H1 (cell line): Measurements from ENCODE around the gene C1QTNF7. TPM values are rescaled to one million over a fixed set of nuclear protein-coding genes. Genes with fewer than 3 reads are reported as not detected.

Experiments
- CTCF ChIA-PET: fragments of 300-600 bp; sonication (Branson Sonifier 250); formaldehyde crosslinking; loops from one replicate; lab custom pipeline; 2021; ENCODE audit not compliant: partially characterized antibody; lab: Charles Lee
- POLR2A ChIA-PET: fragments of 300-600 bp; sonication (Branson Sonifier 250); formaldehyde crosslinking; loops from one replicate; lab custom pipeline; 2021; ENCODE audit warnings: inconsistent platforms; ENCODE audit not compliant: partially characterized antibody; lab: Charles Lee
- DNase-seq, 2 experiments: peaks; one replicate each; pipeline versions ENCODE4 v3.0.0 to v3.0.0-alpha.2; 2010 to 2022; ENCODE audit warnings: low spot score in 2 of 2, low read depth in 1 of 2, mixed read lengths in 1 of 2
- FAIRE-seq: peaks from 2 replicates; lab custom pipeline; 2011; peaks lifted over from hg19 to GRCh38; lab: Jason Lieb, UNC
- H2AFZ ChIP-seq: 2 replicates; pipeline ENCODE4 v1.8.1; 2012; ENCODE audit warnings: low read length, inconsistent platforms
- H2AK5ac ChIP-seq: 2 replicates; pipeline ENCODE4 v1.6.1; 2013; ENCODE audit warnings: low read depth, low read length
- H2BK120ac ChIP-seq: replicated peaks from 2 replicates; pipeline ENCODE3; 2013; ENCODE audit warnings: low read depth, low read length, inconsistent platforms
- H2BK12ac ChIP-seq: 2 replicates; pipeline ENCODE4 v1.6.1; 2013; ENCODE audit warnings: low read depth, low read length
- H2BK15ac ChIP-seq: 2 replicates; pipeline ENCODE4 v1.6.1; 2013; ENCODE audit warnings: low read length
- H2BK20ac ChIP-seq: 2 replicates; pipeline ENCODE4 v1.6.1; 2013; ENCODE audit warnings: low read length
- H2BK5ac ChIP-seq: 2 replicates; pipeline ENCODE4 v1.6.1; 2013; ENCODE audit warnings: low read depth, low read length
- H3K14ac ChIP-seq: 2 replicates; pipeline ENCODE4 v1.6.1; 2013; ENCODE audit warnings: inconsistent platforms; ENCODE audit not compliant: insufficient read length
- H3K18ac ChIP-seq: 2 replicates; pipeline ENCODE4 v1.6.1; 2013; ENCODE audit warnings: low read length; ENCODE audit errors: extremely low read depth
- H3K23ac ChIP-seq: 2 replicates; pipeline ENCODE4 v1.6.1; 2013; ENCODE audit warnings: inconsistent platforms; ENCODE audit not compliant: insufficient read length
- H3K23me2 ChIP-seq: 2 replicates; pipeline ENCODE4 v1.6.1; 2013; ENCODE audit warnings: low read depth, low read length
- H3K27ac ChIP-seq: 2 replicates; pipeline ENCODE4 v1.6.1; 2011; ENCODE audit warnings: low read depth, low read length, inconsistent platforms
- H3K27me3 ChIP-seq, 4 experiments: replicated peaks in 1 of 4; 1 replicate in 1 of 4; 2 replicates in 3 of 4; pipeline versions ENCODE4 v1.6.1 to v1.8.1; 2011 to 2013; ENCODE audit warnings: low read length in 3 of 4, mild to moderate bottlenecking in 3 of 4, inconsistent platforms in 2 of 4, mixed read lengths in 2 of 4, moderate library complexity in 1 of 4; ENCODE audit not compliant: control insufficient read depth in 3 of 4, insufficient read depth in 3 of 4; ENCODE audit errors: extremely low read depth in 1 of 4
- H3K36me3 ChIP-seq, 4 experiments: 2 replicates each; pipeline versions ENCODE4 v1.6.1 to v1.8.1; 2011 to 2013; ENCODE audit warnings: mild to moderate bottlenecking in 4 of 4, low read length in 3 of 4, moderate library complexity in 2 of 4, control low read depth in 1 of 4, inconsistent platforms in 1 of 4; ENCODE audit not compliant: insufficient read depth in 4 of 4, control insufficient read depth in 2 of 4
- H3K4ac ChIP-seq: replicated peaks from 2 replicates; pipeline ENCODE3; 2013; ENCODE audit warnings: low read length, low read depth, mixed read lengths, inconsistent platforms; ENCODE audit not compliant: insufficient read length
- H3K4me1 ChIP-seq, 4 experiments: replicated peaks in 1 of 4; 1 replicate in 1 of 4; 2 replicates in 3 of 4; pipeline versions ENCODE4 v1.6.1 to v1.8.1; 2011 to 2013; ENCODE audit warnings: low read length in 3 of 4, inconsistent platforms in 2 of 4, mixed read lengths in 1 of 4; ENCODE audit not compliant: insufficient read depth in 4 of 4, control insufficient read depth in 3 of 4
- H3K4me2 ChIP-seq, 2 experiments: 2 replicates each; pipeline versions ENCODE4 v1.6.1 to v1.8.1; 2011 to 2013; ENCODE audit warnings: low read depth in 2 of 2, low read length in 2 of 2, control low read depth in 1 of 2, inconsistent platforms in 1 of 2, mild to moderate bottlenecking in 1 of 2; ENCODE audit not compliant: insufficient read depth in 1 of 2
- H3K4me3 ChIP-seq, 4 experiments: fragments of 200-600, 300-600 bp in 1 of 4; sonication (generic), shearing (Covaris generic), sonication (Bioruptor Twin) in 1 of 4; 2 replicates each; pipeline versions ENCODE4 v1.5.1 to v1.8.1; 2011 to 2016; ENCODE audit warnings: low read length in 4 of 4, low read depth in 3 of 4, control low read depth in 2 of 4, inconsistent platforms in 2 of 4, mild to moderate bottlenecking in 2 of 4, mixed read lengths in 1 of 4, moderate library complexity in 1 of 4; ENCODE audit not compliant: insufficient read depth in 2 of 4; ENCODE audit errors: extremely low read depth in 1 of 4
- H3K56ac ChIP-seq: replicated peaks from 2 replicates; pipeline ENCODE3; 2013; ENCODE audit warnings: low read depth, mild to moderate bottlenecking, mixed read lengths, low read length, inconsistent platforms; ENCODE audit not compliant: insufficient read length
- H3K79me1 ChIP-seq: 2 replicates; pipeline ENCODE4 v1.6.1; 2013; ENCODE audit warnings: low read depth, low read length, control low read depth
- H3K79me2 ChIP-seq, 2 experiments: 2 replicates each; pipeline versions ENCODE4 v1.6.1 to v1.8.1; 2012 to 2013; ENCODE audit warnings: low read length in 2 of 2, mild to moderate bottlenecking in 2 of 2, inconsistent platforms in 1 of 2; ENCODE audit not compliant: insufficient read depth in 2 of 2, control insufficient read depth in 1 of 2
- H3K9ac ChIP-seq, 4 experiments: replicated peaks in 1 of 4; 1 replicate in 1 of 4; 2 replicates in 3 of 4; pipeline versions ENCODE4 v1.6.1 to v1.8.1; 2011 to 2013; ENCODE audit warnings: low read depth in 3 of 4, low read length in 3 of 4, control low read depth in 2 of 4, mild to moderate bottlenecking in 2 of 4, moderate library complexity in 2 of 4, inconsistent platforms in 1 of 4; ENCODE audit errors: extremely low read depth in 1 of 4
- H3K9me3 ChIP-seq, 2 experiments: 2 replicates each; pipeline versions ENCODE4 v1.6.1 to v1.8.1; 2012 to 2013; ENCODE audit warnings: mild to moderate bottlenecking in 2 of 2, moderate library complexity in 2 of 2, control low read depth in 1 of 2, inconsistent platforms in 1 of 2, low read depth in 1 of 2, low read length in 1 of 2, mixed read lengths in 1 of 2; ENCODE audit not compliant: insufficient read depth in 2 of 2
- H4K20me1 ChIP-seq, 2 experiments: replicated peaks in 1 of 2; 2 replicates each; pipeline versions ENCODE3 to v1.8.1; 2011 to 2013; ENCODE audit warnings: inconsistent platforms in 2 of 2, low read length in 2 of 2, mild to moderate bottlenecking in 1 of 2; ENCODE audit not compliant: insufficient read depth in 2 of 2, control insufficient read depth in 1 of 2
- H4K5ac ChIP-seq: 2 replicates; pipeline ENCODE4 v1.6.1; 2013; ENCODE audit warnings: low read length, low read depth, mixed read lengths, inconsistent platforms; ENCODE audit not compliant: insufficient read length
- H4K8ac ChIP-seq: 2 replicates; pipeline ENCODE4 v1.8.0; 2013; ENCODE audit warnings: mild to moderate bottlenecking, moderate library complexity, low read length, inconsistent platforms; ENCODE audit not compliant: insufficient read depth; ENCODE audit errors: extremely low read depth
- H4K91ac ChIP-seq: replicated peaks from 2 replicates; pipeline ENCODE3; 2013; ENCODE audit warnings: low read length, mixed read lengths, inconsistent platforms; ENCODE audit not compliant: insufficient read length
- CREB1 ChIP-seq: IDR thresholded peaks from 2 replicates; pipeline ENCODE4 v1.6.1; 2012; ENCODE audit warnings: inconsistent platforms
- HDAC6 ChIP-seq: IDR thresholded peaks from one replicate; pipeline ENCODE4 v1.7.1; 2012; ENCODE audit warnings: low read depth, mild to moderate bottlenecking, inconsistent platforms, low read length, moderate library complexity
- KDM1A ChIP-seq: fragments of 200-600, 300-600 bp; sonication (generic); IDR thresholded peaks from 2 replicates; pipeline ENCODE4 v1.7.1; 2016; ENCODE audit warnings: mild to moderate bottlenecking, low read length, borderline replicate concordance
- RAD21 ChIP-seq, 2 experiments: IDR thresholded peaks in 1 of 2; conservative IDR thresholded peaks in 1 of 2; 2 replicates each; pipeline ENCODE4 v1.6.1; 2011; ENCODE audit warnings: low read depth in 2 of 2, low read length in 2 of 2, improper control_type of control experiment in 1 of 2, inconsistent platforms in 1 of 2, mild to moderate bottlenecking in 1 of 2, moderate library complexity in 1 of 2
- WGBS, 2 experiments: shearing (Covaris generic) in 1 of 2; methylation state at CpG; one replicate each; pipeline versions ENCODE4 v1.1.6 to v1.1.7; 2013 to 2015; ENCODE audit warnings: low lambda C conversion rate in 2 of 2, mixed read lengths in 2 of 2, inconsistent platforms in 1 of 2, low coverage in 1 of 2, missing lambda C conversion rate in 1 of 2; ENCODE audit not compliant: insufficient replicate concordance in 2 of 2, insufficient coverage in 1 of 2, insufficient read length in 1 of 2; ENCODE audit errors: extremely low coverage in 1 of 2, missing lambda C conversion rate in 1 of 2; 5-methylcytosine and 5-hydroxymethylcytosine counted together
- polyA plus RNA-seq, 7 experiments: library from polyadenylated mRNA; depleted of rRNA in 3 of 7; stranded (reverse) in 5 of 7; unstranded in 2 of 7; fragments of >200 nt in 5 of 7; fragments of 200-250 nt in 2 of 7; gene quantifications; 1 replicate in 5 of 7; 2 replicates in 1 of 7; 4 replicates in 1 of 7; pipeline versions ENCODE4 v1.2.1 to v1.2.3, GENCODE V29; 2011 to 2013; ENCODE audit warnings: missing spikeins in 2 of 7, mixed read lengths in 2 of 7
- total RNA-seq: library from RNA; stranded (reverse); fragmentation: NEBNext Ultra II Directional; extraction: Animal tissue kit (Norgen Biotek cat#: 25700); gene quantifications from 2 replicates; pipeline ENCODE4 v1.2.1, GENCODE V29; 2021
- TF ChIP-seq, protein P1 (sequence below): IDR thresholded peaks from 2 replicates; pipeline ENCODE4 v1.6.1; 2011; ENCODE audit warnings: low read length, improper control_type of control experiment

The C1QTNF7 gene
- total and polyA plus RNA-seq, 2 of the 8 experiments (the other 6 are each of a cell fraction or from before 2014, with no cell fraction given), result not detected

GRCh38 chr4:15436513-15436912 is 8.7 kb downstream of the C1QTNF7 start:
- ChIA-PET POLR2A (interaction anchor here (0.8 kb wide), 1 partner anchor 204 kb away, joined by 3 read pairs; no protein-coding TSS in a partner anchor), CTCF (interaction anchor here (0.9 to 1.4 kb wide), 2 partner anchors 21 to 40 kb away, joined by 3 to 4 read pairs; no protein-coding TSS in a partner anchor)
- no peak overlapping the region for H2BK120ac ChIP-seq
- H3K27ac ChIP-seq, result no peak overlapping the region
- H3K9ac ChIP-seq, result no peak overlapping the region
- no peak overlapping the region for H2AFZ ChIP-seq
- H2BK15ac ChIP-seq, result no peak overlapping the region
- no peak overlapping the region for H3K4me3 ChIP-seq
- no peak overlapping the region for H3K56ac ChIP-seq
- no peaks in the 10 kb centered on the region for H3K9me3 ChIP-seq
- no peak overlapping the region for H3K14ac ChIP-seq
- H2BK20ac ChIP-seq, result no peak overlapping the region
- H3K79me1 ChIP-seq, result no peaks in the 10 kb centered on the region
- TF ChIP-seq KDM1A (no peak), HDAC6 (no peak), RAD21 (IDR thresholded peaks at IDR 0.05 in 1 of 2, conservative IDR thresholded peaks at IDR 0.05 in 1 of 2; ENCODE audit: low read depth in 2 of 2, low read length in 2 of 2) (no peak), CREB1 (no peak)
- TF ChIP-seq, protein P1, sequence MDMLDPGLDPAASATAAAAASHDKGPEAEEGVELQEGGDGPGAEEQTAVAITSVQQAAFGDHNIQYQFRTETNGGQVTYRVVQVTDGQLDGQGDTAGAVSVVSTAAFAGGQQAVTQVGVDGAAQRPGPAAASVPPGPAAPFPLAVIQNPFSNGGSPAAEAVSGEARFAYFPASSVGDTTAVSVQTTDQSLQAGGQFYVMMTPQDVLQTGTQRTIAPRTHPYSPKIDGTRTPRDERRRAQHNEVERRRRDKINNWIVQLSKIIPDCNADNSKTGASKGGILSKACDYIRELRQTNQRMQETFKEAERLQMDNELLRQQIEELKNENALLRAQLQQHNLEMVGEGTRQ, result no peak
- peak overlapping the region; percentile 87 for H3K23ac ChIP-seq
- H2BK12ac ChIP-seq, result no peak overlapping the region
- no peak overlapping the region for H2AK5ac ChIP-seq
- H3K36me3 ChIP-seq, result no peaks in the 10 kb centered on the region
- no peaks in the 10 kb centered on the region for H3K79me2 ChIP-seq
- FAIRE-seq (no peak), DNase-seq (no peak)
- no peaks in the 10 kb centered on the region for H4K20me1 ChIP-seq
- no peaks in the 10 kb centered on the region for H3K4me1 ChIP-seq
- H3K4ac ChIP-seq, result no peak overlapping the region
- no peak overlapping the region for H4K8ac ChIP-seq
- H2BK5ac ChIP-seq, result no peak overlapping the region
- WGBS, 2 experiments, result 82% methylated on average over 2 of the region's 2 CpGs; no CpG with 5 or more reads in 1 of the 2 experiments
- H3K4me2 ChIP-seq, result no peak overlapping the region
- no peak overlapping the region for H3K18ac ChIP-seq
- no peak overlapping the region for H4K5ac ChIP-seq
- no peaks in the 10 kb centered on the region for H3K23me2 ChIP-seq
- H3K27me3 ChIP-seq, result no peaks in the 10 kb centered on the region
- no peak overlapping the region for H4K91ac ChIP-seq
